Left lung (tissue), 10 donors: Measurements from ENCODE around the gene MYPN. TPM values are rescaled to one million over a fixed set of nuclear protein-coding genes. Genes with fewer than 3 reads are reported as not detected.

Source experiments
- ATAC-seq: fragments of 200-7000 bp; cut with Tn5 transposase; one replicate; pipeline ENCODE4 v1.9.1; 2020; ENCODE audit warnings: moderate library complexity
- DNase-seq, 4 donors: peaks; one replicate each; pipeline ENCODE4 v3.0.0-alpha.2; 2013 to 2020
- H3K27ac ChIP-seq, 2 donors: fragments of 200-600 bp; sonication (generic) in 1 of 2; one replicate each; pipeline versions ENCODE4 v1.5.0 to v1.8.0; 2020 to 2021
- H3K27me3 ChIP-seq, 2 donors: fragments of 200-600 bp; sonication (generic) in 1 of 2; one replicate each; pipeline versions ENCODE4 v1.5.0 to v1.8.0; 2020 to 2021
- H3K36me3 ChIP-seq, 2 donors: fragments of 200-600 bp; sonication (generic) in 1 of 2; one replicate each; pipeline versions ENCODE4 v1.5.0 to v1.8.0; 2020 to 2021
- H3K4me1 ChIP-seq, 2 donors: fragments of 200-600 bp; one replicate each; pipeline ENCODE4 v1.8.0; 2021
- H3K4me3 ChIP-seq, 2 donors: fragments of 200-600 bp; sonication (generic) in 1 of 2; one replicate each; pipeline versions ENCODE4 v1.5.0 to v1.8.0; 2020 to 2021; ENCODE audit warnings: mild to moderate bottlenecking in 1 of 2
- H3K9me3 ChIP-seq, 2 donors: fragments of 200-600 bp; sonication (generic) in 1 of 2; one replicate each; pipeline versions ENCODE4 v1.5.0 to v1.8.0; 2020 to 2021
- intact Hi-C, 2 donors: fragments of 100-400 bp; cut with DNase I; formaldehyde crosslinking; loops; one replicate each; pipeline versions ENCODE4 v1.11.2 to v1.14.2; 2022
- polyA plus RNA-seq, 6 donors: library from polyadenylated mRNA; unstranded; fragments of 120-200 nt; gene quantifications; one replicate each; pipeline ENCODE4 v1.2.1, GENCODE V29; 2013; ENCODE audit not compliant: insufficient read length in 6 of 6
- total RNA-seq, 2 donors: library from RNA; stranded (reverse); fragmentation: NEBNext Ultra II Directional; extraction: Animal tissue kit (Norgen Biotek cat#: 25700); gene quantifications; one replicate each; pipeline ENCODE4 v1.2.1, GENCODE V29; 2021
- TF ChIP-seq, protein P1 (sequence below), 2 donors: fragments of 200-600 bp; sonication (generic) in 1 of 2; IDR thresholded peaks; one replicate each; pipeline versions ENCODE4 v1.5.0 to v1.8.0; 2021; ENCODE audit warnings: antibody characterized with exemption in 2 of 2
- donor health status: DM: no; HTN: yes; CAD: no.
- donor health status: DM: no; HTN: no; CAD: no.

Gene MYPN
- total and polyA plus RNA-seq, 8 donors, result 0.03 to 0.13 (median 0.04) TPM; not detected in 3

DNA sequence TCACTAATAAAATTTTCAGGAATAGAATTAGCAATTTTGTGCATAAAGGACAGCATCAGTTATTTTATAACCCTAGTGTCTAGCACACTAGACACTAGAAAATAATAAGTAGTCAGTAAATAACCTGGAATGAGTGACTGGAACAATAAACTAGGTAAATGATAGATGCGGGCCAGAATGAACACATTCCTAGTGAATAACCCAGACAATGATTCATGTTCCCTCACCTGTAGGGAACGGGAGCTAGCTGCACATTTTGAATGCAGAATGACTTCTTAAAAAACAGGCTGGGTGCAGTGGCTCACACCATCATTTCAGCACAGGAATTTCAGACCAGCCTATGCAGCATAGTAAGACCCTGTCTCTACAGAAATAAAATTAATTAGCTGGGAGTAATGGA lies 125.8 kb downstream of the MYPN start:
- intact Hi-C loops, result no loop called here
- Histone ChIP-seq H3K9me3 (no peaks in the 10 kb centered on the region), H3K4me3 (no peak overlapping the region), H3K27me3 (peaks cover 5 to 22% of the 10 kb centered on the region in 2 donors), H3K36me3 (no peaks in the 10 kb centered on the region), H3K27ac (no peak overlapping the region), H3K4me1 (peaks cover 8 to 17% of the 10 kb centered on the region in 2 donors)
- ATAC-seq, result no peak
- TF ChIP-seq, protein P1, sequence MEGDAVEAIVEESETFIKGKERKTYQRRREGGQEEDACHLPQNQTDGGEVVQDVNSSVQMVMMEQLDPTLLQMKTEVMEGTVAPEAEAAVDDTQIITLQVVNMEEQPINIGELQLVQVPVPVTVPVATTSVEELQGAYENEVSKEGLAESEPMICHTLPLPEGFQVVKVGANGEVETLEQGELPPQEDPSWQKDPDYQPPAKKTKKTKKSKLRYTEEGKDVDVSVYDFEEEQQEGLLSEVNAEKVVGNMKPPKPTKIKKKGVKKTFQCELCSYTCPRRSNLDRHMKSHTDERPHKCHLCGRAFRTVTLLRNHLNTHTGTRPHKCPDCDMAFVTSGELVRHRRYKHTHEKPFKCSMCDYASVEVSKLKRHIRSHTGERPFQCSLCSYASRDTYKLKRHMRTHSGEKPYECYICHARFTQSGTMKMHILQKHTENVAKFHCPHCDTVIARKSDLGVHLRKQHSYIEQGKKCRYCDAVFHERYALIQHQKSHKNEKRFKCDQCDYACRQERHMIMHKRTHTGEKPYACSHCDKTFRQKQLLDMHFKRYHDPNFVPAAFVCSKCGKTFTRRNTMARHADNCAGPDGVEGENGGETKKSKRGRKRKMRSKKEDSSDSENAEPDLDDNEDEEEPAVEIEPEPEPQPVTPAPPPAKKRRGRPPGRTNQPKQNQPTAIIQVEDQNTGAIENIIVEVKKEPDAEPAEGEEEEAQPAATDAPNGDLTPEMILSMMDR (IDR thresholded peaks at IDR 0.05), result no peak
- no peak for DNase-seq

DNA sequence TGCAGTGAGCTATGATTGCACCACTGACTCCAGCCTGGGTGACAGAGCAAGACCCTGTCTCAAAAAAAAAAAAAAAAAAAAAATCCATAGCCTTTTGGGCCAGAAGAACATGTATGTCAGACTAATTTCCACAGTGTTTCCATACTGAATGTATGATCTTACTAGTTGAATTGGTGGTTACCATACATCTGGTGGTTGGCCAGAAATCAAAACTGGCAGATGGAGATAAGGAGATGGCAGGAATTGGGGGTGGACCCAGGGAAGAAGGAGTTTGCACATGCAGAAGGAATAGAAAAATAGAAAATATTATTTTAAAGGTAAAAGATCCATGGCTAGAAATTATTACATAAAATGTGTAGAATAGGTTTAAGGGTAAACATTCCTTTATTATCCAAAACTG lies 126.3 kb downstream of the MYPN start:
- Histone ChIP-seq H3K9me3 (no peaks in the 10 kb centered on the region), H3K4me1 (peaks cover 8 to 14% of the 10 kb centered on the region in 2 donors), H3K36me3 (no peaks in the 10 kb centered on the region), H3K4me3 (no peak overlapping the region), H3K27me3 (peaks cover 5 to 17% of the 10 kb centered on the region in 2 donors), H3K27ac (no peak overlapping the region)
- no peak for DNase-seq
- intact Hi-C loops, result no loop called here
- ATAC-seq, result no peak
- TF ChIP-seq, protein P1 (IDR thresholded peaks at IDR 0.05), result no peak

DNA sequence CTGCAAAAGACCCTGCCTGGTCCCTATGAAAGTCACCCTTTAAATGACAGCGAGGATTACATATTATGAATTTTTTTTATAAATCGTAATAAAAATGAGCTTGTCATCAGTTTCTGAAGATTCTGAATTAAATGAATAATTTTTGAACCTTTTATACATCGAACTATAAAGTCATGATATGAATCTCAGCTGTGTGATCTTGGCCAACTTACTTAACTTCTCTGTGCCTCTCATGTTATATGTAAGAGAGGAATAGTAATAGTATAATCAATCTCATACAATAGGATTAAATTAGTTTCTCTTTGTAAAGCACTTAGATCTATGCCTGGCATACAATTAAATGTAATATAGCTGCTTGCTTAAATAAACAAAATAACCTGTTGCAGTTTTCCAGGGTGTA lies 127.9 kb downstream of the MYPN start:
- intact Hi-C loops, result no loop called here
- no peaks in the 10 kb centered on the region for H3K36me3 ChIP-seq
- TF ChIP-seq, protein P1 (IDR thresholded peaks at IDR 0.05), result no peak
- DNase-seq (no peak), ATAC-seq (no peak)
- H3K27ac ChIP-seq, result no peak overlapping the region
- H3K27me3 ChIP-seq, result peaks cover 2 to 5% of the 10 kb centered on the region in 2 donors
- no peak overlapping the region for H3K4me3 ChIP-seq
- peaks cover 0 to under 1% of the 10 kb centered on the region in 2 donors for H3K4me1 ChIP-seq
- no peaks in the 10 kb centered on the region for H3K9me3 ChIP-seq

DNA sequence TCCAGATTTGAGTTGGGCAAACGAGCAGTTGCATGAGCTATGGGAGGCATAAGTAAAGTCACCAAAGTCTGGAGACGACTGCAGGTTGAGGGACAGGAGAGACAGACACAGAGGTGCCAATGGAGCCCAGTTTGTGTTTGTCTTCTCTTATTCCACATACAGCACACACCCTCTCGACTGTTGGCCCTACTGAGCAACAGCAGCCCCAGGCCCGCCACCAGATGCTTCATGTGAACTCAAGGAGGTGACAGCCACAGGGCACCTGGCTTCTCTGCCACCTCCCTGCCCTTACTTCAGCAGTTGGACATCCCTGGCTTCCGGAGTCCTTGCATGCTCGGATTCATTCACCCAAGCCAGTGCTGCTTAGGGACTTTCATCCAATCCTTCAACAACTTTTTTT lies 129.1 kb downstream of the MYPN start:
- Histone ChIP-seq H3K27ac (no peak overlapping the region), H3K4me3 (no peak overlapping the region), H3K9me3 (no peaks in the 10 kb centered on the region), H3K36me3 (no peaks in the 10 kb centered on the region), H3K27me3 (no peaks in the 10 kb centered on the region), H3K4me1 (no peaks in the 10 kb centered on the region)
- ATAC-seq (no peak), DNase-seq (no peak)
- TF ChIP-seq, protein P1 (IDR thresholded peaks at IDR 0.05), result no peak
- intact Hi-C loops, result no loop called here

DNA sequence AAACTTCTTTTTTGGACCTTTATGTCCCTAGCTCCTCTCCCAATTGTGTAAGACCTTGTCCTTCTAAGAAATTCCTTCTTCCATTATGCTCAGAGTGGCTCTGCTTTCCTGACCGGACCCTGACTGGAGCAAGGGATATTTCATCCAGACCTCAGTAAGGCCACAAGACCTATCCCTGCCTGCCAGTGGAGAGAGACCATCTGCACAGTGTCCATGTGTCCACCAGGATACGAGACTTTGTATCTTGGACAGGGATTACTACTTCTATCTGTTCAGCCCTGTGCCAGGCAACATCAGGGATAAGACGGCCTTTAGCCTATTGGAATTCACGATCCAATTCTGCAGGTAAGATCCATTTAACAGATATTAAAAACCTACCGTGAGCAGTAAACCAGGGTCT lies 129.8 kb downstream of the MYPN start:
- no peak for ATAC-seq
- intact Hi-C loops, result no loop called here

More for the DNA sequence above, 129.8 kb downstream of the MYPN start:
- Histone ChIP-seq H3K9me3 (no peaks in the 10 kb centered on the region), H3K27ac (no peak overlapping the region), H3K36me3 (no peaks in the 10 kb centered on the region), H3K4me3 (no peak overlapping the region), H3K4me1 (no peaks in the 10 kb centered on the region), H3K27me3 (no peaks in the 10 kb centered on the region)
- TF ChIP-seq, protein P1 (IDR thresholded peaks at IDR 0.05), result no peak
- no peak for DNase-seq
